ENCODE data around the gene DHRS7B. TPM values are rescaled to one million over a fixed set of nuclear protein-coding genes. Genes with fewer than 3 reads are reported as not detected.

The DHRS7B gene
- total and polyA plus RNA-seq, 2 of the 13 experiments (the other 11 are each of a cell fraction or from before 2014, with no cell fraction given) = 20.0 to 35.8 TPM

- TF ChIP-seq HNF1A (IDR thresholded peaks at IDR 0.05; ENCODE audit: low read depth) (no peak), HNF1A (CRISPR knock-in tag; IDR thresholded peaks at IDR 0.05; ENCODE audit: borderline replicate concordance) (no peak), NR2F6 (IDR thresholded peaks at IDR 0.05) (no peak), NR2F6 (CRISPR knock-in tag; IDR thresholded peaks at IDR 0.05) (no peak), TEF (CRISPR knock-in tag; IDR thresholded peaks at IDR 0.05) (no peak), ATF6 (CRISPR knock-in tag; conservative IDR thresholded peaks at IDR 0.05) (no peak), ZNF652 (CRISPR knock-in tag; IDR thresholded peaks at IDR 0.05; ENCODE audit: borderline replicate concordance, low read depth) (no peak)
Measured at GRCh38 chr17:21161498-21162393, 35.0 kb downstream of the DHRS7B start (continued).
